RWPE1 (cell line): ENCODE results near the gene SNX5.
A peak's percentile ranks its signal among the peaks of the same experiment; 100 is the strongest.

Experiments used
- CTCF ChIA-PET: fragments of 350-600 bp; sonication (Branson Sonifier 250); formaldehyde crosslinking; extraction: SDS; loops from one replicate; lab custom pipeline; 2021; lab: Yijun Ruan, JAX
- POLR2A ChIA-PET: fragments of 400-600 bp; formaldehyde crosslinking; extraction: SDS; loops from one replicate; lab custom pipeline; 2020; ENCODE audit warnings: antibody characterized with exemption; ENCODE audit not compliant: low non-redundant PET; lab: Yijun Ruan, JAX
- DNase-seq: peaks from one replicate; pipeline ENCODE4 v3.0.0; 2012; ENCODE audit warnings: low spot score
- H3K27ac ChIP-seq: fragments of 450-650 bp; 2 replicates; pipeline ENCODE4 v1.5.1; 2017
- CTCF ChIP-seq: fragments of 450-650 bp; conservative IDR thresholded peaks from 2 replicates; pipeline ENCODE4 v1.5.1; 2017; ENCODE audit warnings: low read depth, mild to moderate bottlenecking

The SNX5 gene

DNA sequence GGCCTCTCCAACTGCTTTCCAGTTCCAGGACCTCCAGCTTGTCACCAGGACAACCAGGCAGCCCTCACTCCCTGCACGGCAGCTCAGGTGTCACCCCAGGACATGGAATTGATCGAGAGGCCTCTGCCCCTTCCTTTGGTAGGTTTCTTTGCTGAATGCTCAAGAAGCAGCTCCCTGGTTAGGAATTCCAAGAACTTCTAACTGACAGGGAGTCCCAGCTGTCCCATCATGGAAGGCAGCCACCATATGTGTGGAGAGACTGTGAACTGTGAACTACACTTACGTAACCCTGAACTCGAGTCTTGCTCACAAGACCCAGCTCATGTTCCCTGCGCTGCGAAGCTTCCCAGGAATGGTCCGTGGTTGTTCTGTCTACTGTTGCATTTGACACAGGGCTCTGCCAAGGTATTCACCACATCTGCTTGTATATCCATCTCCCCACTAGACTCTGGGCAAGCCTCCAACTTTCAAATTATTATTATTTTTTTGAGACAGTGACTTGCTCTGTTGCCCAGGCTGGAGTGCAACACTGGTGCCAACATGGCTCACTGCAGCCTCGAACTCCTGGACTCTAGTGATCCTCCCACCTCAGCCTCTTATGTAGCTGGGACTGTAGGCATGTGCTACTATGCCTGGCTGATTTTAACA lies 35.9 kb upstream of the SNX5 start:
- no peak overlapping the region for H3K27ac ChIP-seq
- CTCF ChIA-PET, result no interaction called here
- no peak for TF ChIP-seq CTCF
- POLR2A ChIA-PET, result no interaction called here
- DNase-seq, result no peak

DNA sequence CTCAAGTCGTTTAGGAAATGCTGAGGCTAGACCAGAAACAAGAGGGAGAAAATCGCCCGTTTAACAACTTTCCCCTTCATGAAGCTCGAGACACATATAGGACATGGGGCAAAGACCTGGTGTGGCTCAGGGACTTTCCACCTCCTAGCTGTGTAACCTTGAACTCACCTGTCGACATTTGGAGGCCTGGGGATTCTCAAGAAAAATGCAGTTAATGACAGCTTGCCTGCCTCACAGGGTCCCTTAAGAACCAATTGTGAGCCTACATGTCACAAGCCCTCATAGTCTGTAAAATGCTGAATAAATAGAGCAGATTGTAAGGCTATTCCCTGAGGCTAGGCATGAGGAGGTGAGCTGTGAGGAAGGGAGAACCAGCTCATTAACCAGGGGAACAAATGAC lies 35.3 kb upstream of the SNX5 start:
- no peak overlapping the region for H3K27ac ChIP-seq
- TF ChIP-seq CTCF, result no peak
- DNase-seq, result no peak
- CTCF ChIA-PET, result no interaction called here
- POLR2A ChIA-PET, result no interaction called here

DNA sequence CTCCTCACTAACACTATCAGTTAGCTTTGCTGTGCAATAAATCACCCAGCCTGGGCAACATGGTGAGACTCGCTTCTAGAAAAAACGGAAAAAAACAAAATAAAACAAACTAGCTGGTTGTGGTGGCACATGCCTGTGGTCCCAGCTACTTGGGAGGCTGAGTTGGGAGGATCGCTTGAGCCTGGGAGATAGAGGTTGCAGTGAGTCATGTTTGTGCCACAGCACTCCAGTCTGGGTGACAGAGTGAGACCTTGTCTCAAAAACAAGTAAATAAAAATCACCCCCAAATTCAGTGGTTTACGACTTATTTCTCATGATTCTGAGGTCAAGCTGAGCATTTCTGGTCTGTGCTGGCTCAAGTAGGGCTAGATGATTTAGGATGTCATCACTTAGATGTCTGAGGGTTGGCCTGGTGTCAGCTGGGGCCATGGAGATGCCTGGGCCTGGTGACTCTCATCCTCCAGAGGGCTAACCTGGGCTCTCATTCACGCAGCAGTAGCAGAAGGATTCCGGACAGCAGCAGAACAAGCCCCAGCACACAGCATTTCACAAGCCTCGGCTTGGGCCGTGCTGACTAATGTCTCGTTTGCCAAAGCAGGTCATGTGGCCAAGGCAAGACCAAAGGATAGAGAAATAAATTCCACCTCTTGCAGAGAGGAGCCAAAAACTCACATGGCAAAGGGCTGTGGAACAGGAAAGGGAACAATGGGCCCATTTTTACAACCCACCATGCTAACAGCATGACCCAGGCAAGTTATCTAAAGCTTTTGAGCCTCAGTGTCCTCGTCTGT lies 32.7 kb upstream of the SNX5 start:
- CTCF ChIA-PET, result interaction anchor here (0.6 kb wide), 1 partner anchor 497 kb away, joined by 3 read pairs; no protein-coding TSS in a partner anchor
- POLR2A ChIA-PET, result interaction anchor here (0.6 kb wide), 1 partner anchor 750 kb away, joined by 3 read pairs; no protein-coding TSS in a partner anchor
- TF ChIP-seq CTCF, result no peak
- DNase-seq, result peak; percentile 90
- H3K27ac ChIP-seq, result peak overlapping the region; percentile 91

DNA sequence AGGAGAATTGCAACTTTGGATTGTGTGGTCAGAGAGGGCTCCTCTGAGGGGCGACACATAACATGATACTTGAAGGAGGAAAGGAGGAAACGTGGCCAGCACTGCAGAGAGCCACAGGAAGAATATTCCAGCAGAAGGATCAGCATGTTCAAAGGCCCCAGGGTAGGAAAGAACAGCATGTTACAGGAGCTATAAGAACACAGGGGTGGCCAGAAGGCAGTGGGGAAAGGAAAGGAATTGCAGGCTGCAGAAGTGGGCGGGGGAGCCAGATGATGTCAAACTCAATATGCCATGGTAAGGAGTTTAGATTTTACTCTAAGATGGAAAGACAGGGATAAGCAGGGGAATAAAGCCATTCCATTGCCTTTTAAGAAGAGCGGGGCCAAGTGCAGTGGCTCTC lies 31.0 kb upstream of the SNX5 start:
- 0 out of 2 replicates have a peak overlapping the region, but pooled peaks have one; percentile 41 for H3K27ac ChIP-seq
- no peak for DNase-seq
- ChIA-PET CTCF (no interaction called here), POLR2A (no interaction called here)
- no peak for TF ChIP-seq CTCF

DNA sequence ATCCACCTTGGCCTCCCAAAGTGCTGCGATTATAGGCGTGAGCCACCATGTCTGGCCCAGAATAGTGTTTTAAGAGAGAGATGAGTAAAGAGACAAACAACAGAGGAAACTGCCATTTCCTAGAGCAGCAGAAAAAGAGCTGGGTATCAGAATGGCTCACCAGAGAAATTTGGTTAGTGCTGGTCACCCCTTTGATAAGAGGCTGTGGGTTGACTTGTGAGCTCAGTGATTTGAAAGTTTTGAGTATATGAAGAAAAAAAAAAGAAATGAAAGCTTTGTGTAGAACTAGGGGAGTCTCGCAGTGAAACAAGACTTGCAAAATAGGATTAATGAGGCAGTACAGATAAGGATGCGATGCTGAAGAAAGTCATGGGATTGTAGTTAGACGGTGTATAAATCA lies 29.9 kb upstream of the SNX5 start:
- no peak for DNase-seq
- no peak for TF ChIP-seq CTCF
- no peak overlapping the region for H3K27ac ChIP-seq
- ChIA-PET CTCF (no interaction called here), POLR2A (no interaction called here)

- ChIA-PET CTCF (interaction anchor here (0.5 to 2.8 kb wide), 12 partner anchors 12 to 492 kb away, joined by 3 to 12 read pairs (median 4); no protein-coding TSS in a partner anchor), POLR2A (interaction anchor here (0.6 kb wide), 1 partner anchor 20 kb away, joined by 4 read pairs; no protein-coding TSS in a partner anchor)
- peak; percentile 70 for DNase-seq
- TF ChIP-seq CTCF, result peak; percentile 100
- no peak overlapping the region for H3K27ac ChIP-seq
These were observed 27.6 kb upstream of the SNX5 start for GRCh38 chr20:17995967-17996819.
